SK-N-SH treated with all-trans-retinoic acid at 6 μM for 48 hours (cell line): ENCODE measurements around the gene NFKB1.

ENCODE experiments used
- ATAC-seq: fragments of 200-7000 bp; cut with Tn5 transposase; 3 replicates; pipeline ENCODE4 v1.9.1; 2020; ENCODE audit warnings: mild to moderate bottlenecking, moderate library complexity
- ARNTL ChIP-seq: fragments of 450-650 bp; formaldehyde crosslinking; IDR thresholded peaks from 2 replicates; pipeline ENCODE4 v1.5.0; 2020; ENCODE audit warnings: low read depth, mild to moderate bottlenecking, moderate library complexity, borderline replicate concordance
- BACH2 ChIP-seq: fragments of 250-450 bp; sonication (Bioruptor Pico); IDR thresholded peaks from 2 replicates; pipeline ENCODE4 v1.9.0; 2021; ENCODE audit warnings: mild to moderate bottlenecking, borderline replicate concordance
- CREB5 ChIP-seq: fragments of 250-450 bp; sonication (Bioruptor Pico); IDR thresholded peaks from 2 replicates; pipeline ENCODE4 v1.5.1; 2020; ENCODE audit warnings: low read depth, mild to moderate bottlenecking, moderate library complexity
- CSDC2 ChIP-seq: fragments of 250-450 bp; sonication (Bioruptor Pico); IDR thresholded peaks from 2 replicates; pipeline ENCODE4 v1.5.0; 2020; ENCODE audit warnings: mild to moderate bottlenecking, moderate library complexity
- CSRNP3 ChIP-seq: fragments of 250-450 bp; sonication (Bioruptor Pico); IDR thresholded peaks from 2 replicates; pipeline ENCODE4 v1.5.1; 2021; ENCODE audit warnings: mild to moderate bottlenecking, moderate library complexity
- ESRRG ChIP-seq: fragments of 250-450 bp; sonication (Bioruptor Pico); IDR thresholded peaks from 2 replicates; pipeline ENCODE4 v1.6.1; 2021; ENCODE audit warnings: mild to moderate bottlenecking
- GLIS3 ChIP-seq: fragments of 250-450 bp; sonication (Bioruptor Pico); IDR thresholded peaks from 2 replicates; pipeline ENCODE4 v1.5.0; 2020; ENCODE audit warnings: mild to moderate bottlenecking, moderate library complexity
- ISL1 ChIP-seq: fragments of 250-450 bp; sonication (Bioruptor Pico); IDR thresholded peaks from 2 replicates; pipeline ENCODE4 v2.1.2; 2022; ENCODE audit warnings: mild to moderate bottlenecking, moderate library complexity
- OSR1 ChIP-seq: fragments of 250-450 bp; sonication (Bioruptor Pico); IDR thresholded peaks from 2 replicates; pipeline ENCODE4 v1.8.0; 2022; ENCODE audit warnings: moderate library complexity, mild to moderate bottlenecking, inconsistent platforms
- POU6F1 ChIP-seq: fragments of 250-450 bp; sonication (Bioruptor Pico); IDR thresholded peaks from 2 replicates; pipeline ENCODE4 v1.8.0; 2021; ENCODE audit warnings: low read depth, mild to moderate bottlenecking, moderate library complexity, borderline replicate concordance
- RARB ChIP-seq: fragments of 250-450 bp; sonication (Bioruptor Pico); IDR thresholded peaks from 2 replicates; pipeline ENCODE4 v1.8.0; 2021; ENCODE audit warnings: mild to moderate bottlenecking, moderate library complexity
- SNAI2 ChIP-seq: fragments of 250-450 bp; sonication (Bioruptor Pico); IDR thresholded peaks from 2 replicates; pipeline ENCODE4 v1.5.0; 2020; ENCODE audit warnings: mild to moderate bottlenecking, moderate library complexity
- TCF4 ChIP-seq: fragments of 250-450 bp; sonication (Bioruptor Pico); IDR thresholded peaks from 2 replicates; pipeline ENCODE4 v1.8.0; 2021; ENCODE audit warnings: mild to moderate bottlenecking, moderate library complexity, borderline replicate concordance
- TOX ChIP-seq: fragments of 250-450 bp; sonication (Bioruptor Pico); IDR thresholded peaks from 2 replicates; pipeline ENCODE4 v1.8.0; 2021; ENCODE audit warnings: mild to moderate bottlenecking, moderate library complexity, borderline replicate concordance
- TSHZ2 ChIP-seq: fragments of 250-450 bp; sonication (Bioruptor Pico); IDR thresholded peaks from 2 replicates; pipeline ENCODE4 v1.5.0; 2020; ENCODE audit warnings: mild to moderate bottlenecking, moderate library complexity
- ZC3H10 ChIP-seq: fragments of 250-450 bp; sonication (Bioruptor Pico); IDR thresholded peaks from 2 replicates; pipeline ENCODE4 v1.5.1; 2021; ENCODE audit warnings: mild to moderate bottlenecking, moderate library complexity
- ZFP30 ChIP-seq: fragments of 450-650 bp; formaldehyde crosslinking; IDR thresholded peaks from 2 replicates; pipeline ENCODE4 v1.5.0; 2022; ENCODE audit warnings: mild to moderate bottlenecking, moderate library complexity
- ZNF565 ChIP-seq: fragments of 450-650 bp; formaldehyde crosslinking; conservative IDR thresholded peaks from 2 replicates; pipeline ENCODE4 v1.5.0; 2020; ENCODE audit warnings: low read depth, mild to moderate bottlenecking, moderate library complexity
- ZNF70 ChIP-seq: fragments of 450-650 bp; formaldehyde crosslinking; IDR thresholded peaks from 2 replicates; pipeline ENCODE4 v1.5.0; 2020; ENCODE audit warnings: mild to moderate bottlenecking, moderate library complexity

The NFKB1 gene

GRCh38 chr4:102472441-102473013, 28.6 kb upstream of the NFKB1 start:
- TF ChIP-seq BACH2 (CRISPR knock-in tag) (no peak), CSRNP3 (CRISPR knock-in tag) (no peak), OSR1 (CRISPR knock-in tag) (no peak), ISL1 (no peak), TOX (CRISPR knock-in tag) (no peak)
- no peak for ATAC-seq

GRCh38 chr4:102473476-102473875, 27.7 kb upstream of the NFKB1 start:
- TF ChIP-seq SNAI2 (CRISPR knock-in tag) (no peak), ZFP30 (CRISPR knock-in tag) (no peak), ESRRG (CRISPR knock-in tag) (no peak), BACH2 (CRISPR knock-in tag) (no peak), POU6F1 (CRISPR knock-in tag) (no peak), ZNF565 (CRISPR knock-in tag) (no peak), ZNF70 (CRISPR knock-in tag) (no peak), CREB5 (CRISPR knock-in tag) (no peak), ISL1 (no peak), TCF4 (CRISPR knock-in tag) (no peak), CSRNP3 (CRISPR knock-in tag) (no peak), GLIS3 (CRISPR knock-in tag) (no peak)
- no peak for ATAC-seq

- no peak for TF ChIP-seq OSR1 (CRISPR knock-in tag)
- TF ChIP-seq RARB (CRISPR knock-in tag), result no peak
- no peak for ATAC-seq
Measured at GRCh38 chr4:102474736-102475504, 26.2 kb upstream of the NFKB1 start.

GRCh38 chr4:102477657-102478056, 23.5 kb upstream of the NFKB1 start:
- no peak for ATAC-seq
- TF ChIP-seq SNAI2 (CRISPR knock-in tag), result no peak
- no peak for TF ChIP-seq ZC3H10 (CRISPR knock-in tag)
- TF ChIP-seq ZNF565 (CRISPR knock-in tag), result no peak
- TF ChIP-seq POU6F1 (CRISPR knock-in tag), result no peak
- TF ChIP-seq ARNTL (CRISPR knock-in tag), result no peak
- TF ChIP-seq ZFP30 (CRISPR knock-in tag), result no peak
- TF ChIP-seq CSRNP3 (CRISPR knock-in tag), result no peak
- no peak for TF ChIP-seq OSR1 (CRISPR knock-in tag)
- no peak for TF ChIP-seq TOX (CRISPR knock-in tag)
- no peak for TF ChIP-seq GLIS3 (CRISPR knock-in tag)
- no peak for TF ChIP-seq CREB5 (CRISPR knock-in tag)
- no peak for TF ChIP-seq CSDC2 (CRISPR knock-in tag)
- no peak for TF ChIP-seq ZNF70 (CRISPR knock-in tag)
- no peak for TF ChIP-seq TSHZ2 (CRISPR knock-in tag)
